Endothelial cell of hepatic sinusoid (primary cell): ENCODE measurements around the gene DEK.

ENCODE experiments used
- in situ Hi-C: cut with HindIII; loops from 2 replicates; pipeline ENCODE4 v1.10.0; 2017; ENCODE audit warnings: low sequenced_read_pairs

DEK gene

DNA sequence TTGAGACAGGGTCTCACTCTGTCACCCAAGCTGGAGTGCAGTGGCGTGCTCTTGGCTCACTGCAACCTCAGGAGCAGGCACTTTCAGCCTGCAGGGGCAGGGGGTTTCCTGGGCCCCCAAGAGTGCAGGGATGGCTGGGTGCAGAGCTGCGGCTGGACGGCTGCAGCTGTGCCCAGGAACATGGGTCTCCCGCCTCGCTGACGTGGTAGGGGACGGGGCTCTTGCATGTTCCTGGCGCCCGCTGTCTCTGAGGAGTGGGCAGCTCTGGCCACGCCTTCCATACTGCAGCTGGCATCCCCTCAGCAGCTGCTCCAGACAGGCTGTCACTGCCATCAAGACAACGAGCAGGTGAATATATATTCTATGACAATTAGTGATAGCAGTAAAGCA, 2.2 kb upstream of the DEK start:
- in situ Hi-C loops: no loop called here

DNA sequence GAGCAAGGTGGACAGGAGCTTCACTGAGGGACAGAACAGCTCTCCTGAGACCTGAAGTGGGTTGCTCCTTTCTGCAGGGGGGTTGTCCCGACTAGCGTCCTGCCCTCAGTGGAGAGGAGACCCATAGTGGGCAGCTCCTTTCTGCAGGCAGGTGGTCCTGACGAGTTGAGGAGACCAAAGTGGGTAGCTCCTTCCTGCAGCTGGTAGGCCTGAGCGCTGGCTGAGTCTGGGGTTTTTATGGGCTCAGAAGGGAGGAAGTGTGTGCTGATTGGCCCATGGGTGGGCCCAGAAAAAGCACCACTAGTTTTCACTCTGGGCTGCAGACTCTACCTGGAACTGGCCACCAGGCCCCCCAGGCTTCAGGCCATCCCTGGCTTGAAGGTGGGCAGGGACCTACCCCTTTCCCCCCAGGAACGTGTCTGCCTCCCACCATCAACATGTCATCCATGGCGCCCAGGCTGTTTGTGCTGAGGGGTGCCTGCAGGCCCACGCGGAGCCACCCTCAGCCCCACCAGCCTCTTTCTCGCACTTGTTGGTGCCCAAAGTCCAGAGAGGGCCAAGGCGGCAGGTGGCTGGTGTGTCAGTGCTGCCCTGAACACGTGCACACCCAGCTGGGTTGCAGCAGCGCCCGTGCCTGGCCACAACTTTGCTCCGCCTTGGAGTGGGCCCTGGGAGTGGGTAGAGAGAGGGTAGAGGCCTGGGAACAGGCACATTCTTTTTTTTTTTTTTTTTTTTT, 1.6 kb upstream of the DEK start:
- in situ Hi-C loops: no loop called here

DNA sequence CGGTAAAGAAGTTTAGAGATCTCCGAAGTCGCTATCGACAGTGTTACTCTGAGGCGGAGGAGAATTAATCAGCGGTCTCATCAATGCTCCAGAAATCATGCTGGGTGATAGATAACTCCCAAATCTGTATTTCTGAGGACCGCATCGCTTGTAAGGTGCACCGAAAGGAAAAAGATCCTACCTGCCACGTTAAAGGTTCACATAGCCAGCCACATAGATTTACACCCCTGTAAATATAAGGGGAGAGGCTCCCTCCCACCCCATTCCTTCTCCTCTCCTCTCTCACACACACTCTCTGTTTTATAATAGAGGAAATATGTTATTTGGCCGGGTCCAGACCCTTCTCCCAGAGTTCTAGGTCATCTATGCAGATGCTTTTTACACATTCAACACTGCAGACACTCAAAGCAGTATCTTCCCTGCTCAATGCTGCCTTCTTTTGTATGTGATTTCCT, 620 bp upstream of the DEK start:
- in situ Hi-C loops: no loop called here

DNA sequence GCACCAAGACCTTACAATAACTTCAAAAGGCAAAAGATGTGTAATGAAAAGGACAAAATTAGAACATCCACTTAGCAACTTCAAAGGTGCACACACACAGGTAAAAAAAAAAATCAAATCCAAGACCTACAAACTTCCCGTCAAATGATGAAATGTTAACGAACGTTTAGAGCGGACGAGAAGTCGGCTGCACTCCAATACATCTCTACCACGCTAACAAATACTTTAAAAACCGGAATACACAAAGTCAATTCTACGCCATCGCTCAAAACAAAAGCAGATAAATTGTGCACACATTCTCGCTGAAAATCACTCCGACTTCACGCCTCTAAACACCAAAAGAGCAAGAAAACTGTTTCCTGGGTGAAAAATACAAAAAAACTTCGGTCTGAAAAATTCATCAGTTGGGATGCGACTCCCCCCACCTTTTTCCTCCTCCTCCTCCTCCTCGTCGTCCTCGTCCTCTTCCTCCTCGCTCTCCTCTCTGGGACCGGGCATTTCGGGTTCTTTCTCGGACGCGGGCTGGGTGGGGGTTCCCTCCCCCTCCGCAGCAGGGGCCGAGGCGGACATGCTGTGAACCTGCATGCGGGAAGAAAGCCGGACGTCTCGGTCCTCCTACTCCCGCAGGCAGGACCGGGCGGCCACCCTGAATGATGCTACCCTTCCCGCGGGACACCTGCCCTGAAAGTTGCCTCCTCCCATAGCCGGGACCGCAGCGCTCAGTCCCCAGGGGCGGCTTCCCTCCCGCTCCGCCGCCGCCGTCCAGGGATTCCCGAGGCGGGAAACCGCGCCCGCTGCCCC, 712 bp downstream of the DEK start:
- in situ Hi-C loops: no loop called here

DNA sequence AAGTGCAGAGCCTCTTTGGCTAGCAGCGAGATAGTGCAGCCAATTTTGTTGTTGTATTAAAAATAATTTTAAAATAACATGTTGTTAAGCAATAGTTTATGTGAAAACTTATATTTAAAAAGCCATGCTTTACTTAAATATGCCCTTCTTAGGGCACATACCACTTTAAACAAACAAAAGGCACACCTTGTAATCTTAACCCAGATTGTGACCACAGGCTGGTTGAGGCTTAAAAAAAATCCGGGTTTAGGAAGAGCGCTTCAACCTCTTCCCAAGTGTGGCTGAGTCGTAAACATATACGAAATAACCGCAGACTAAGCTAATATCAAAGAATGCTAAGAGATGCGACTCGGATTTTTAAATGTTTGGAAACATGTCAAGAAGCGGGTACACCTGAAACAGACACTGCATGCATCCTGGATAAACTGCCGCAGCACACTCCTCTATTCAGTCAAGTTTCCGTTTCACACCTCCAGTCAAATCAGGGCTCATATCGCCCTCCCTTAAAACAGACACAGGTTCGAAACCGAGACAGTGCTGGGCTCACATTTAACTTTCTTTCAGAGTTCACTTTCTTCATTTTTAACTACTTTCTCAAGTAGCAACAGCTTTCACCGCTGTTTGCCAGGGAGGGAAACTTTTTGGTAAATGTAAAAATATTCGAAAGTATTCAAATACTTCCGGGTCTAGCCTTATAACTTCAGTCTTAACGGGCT, 1.5 kb downstream of the DEK start:
- in situ Hi-C loops: no loop called here

DNA sequence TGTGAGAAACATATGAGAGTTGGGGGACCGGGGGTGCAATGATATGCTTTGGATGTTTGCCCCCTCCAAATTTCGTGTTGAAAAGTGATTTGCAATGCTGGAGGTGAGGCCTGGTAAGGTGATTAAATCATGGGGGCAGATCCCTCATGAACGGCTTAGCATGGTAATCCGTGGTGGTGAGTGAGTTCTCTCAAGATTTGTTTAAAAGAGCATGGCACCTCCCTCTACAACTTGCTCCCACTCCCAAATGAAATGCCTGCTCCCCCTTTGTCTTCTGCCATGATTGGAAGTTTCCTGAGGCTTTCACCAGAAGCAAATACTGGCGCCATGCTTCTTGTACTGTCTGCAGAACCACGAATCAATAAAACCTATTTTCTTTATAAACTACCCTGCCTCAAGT, 2.5 kb downstream of the DEK start:
- in situ Hi-C loops: no loop called here

- in situ Hi-C loops: no loop called here
Observed at GRCh38 chr6:18260448-18261106, 3.8 kb downstream of the DEK start.

- in situ Hi-C loops: no loop called here
Observed at GRCh38 chr6:18259675-18260447, 4.5 kb downstream of the DEK start.

- in situ Hi-C loops: no loop called here
Observed at GRCh38 chr6:18254793-18255192, 9.5 kb downstream of the DEK start.

GRCh38 chr6:18253635-18254034, 10.7 kb downstream of the DEK start:
- in situ Hi-C loops: no loop called here

DNA sequence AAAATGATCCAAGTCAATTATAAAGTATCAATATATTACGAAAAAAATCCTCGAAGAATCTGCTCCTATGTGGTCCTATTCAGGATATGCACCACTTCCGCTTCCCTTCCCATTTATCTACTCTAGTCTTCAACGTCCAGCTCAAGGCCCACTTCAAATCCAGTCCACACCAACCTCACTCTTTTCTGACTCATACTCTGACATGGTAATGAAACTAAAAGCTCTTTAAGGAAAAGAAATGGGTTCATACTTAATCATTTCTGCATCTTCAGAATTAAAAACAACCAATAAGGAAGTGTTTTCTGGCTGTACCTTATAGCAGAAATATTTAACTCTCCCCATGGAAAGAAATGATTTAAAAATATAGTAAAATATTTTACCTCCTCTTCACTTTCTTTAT, 15.1 kb downstream of the DEK start:
- in situ Hi-C loops: no loop called here

GRCh38 chr6:18248698-18249097, 15.6 kb downstream of the DEK start:
- in situ Hi-C loops: no loop called here

GRCh38 chr6:18247002-18247401, 17.3 kb downstream of the DEK start:
- in situ Hi-C loops: no loop called here

GRCh38 chr6:18246205-18246604, 18.1 kb downstream of the DEK start:
- in situ Hi-C loops: no loop called here

DNA sequence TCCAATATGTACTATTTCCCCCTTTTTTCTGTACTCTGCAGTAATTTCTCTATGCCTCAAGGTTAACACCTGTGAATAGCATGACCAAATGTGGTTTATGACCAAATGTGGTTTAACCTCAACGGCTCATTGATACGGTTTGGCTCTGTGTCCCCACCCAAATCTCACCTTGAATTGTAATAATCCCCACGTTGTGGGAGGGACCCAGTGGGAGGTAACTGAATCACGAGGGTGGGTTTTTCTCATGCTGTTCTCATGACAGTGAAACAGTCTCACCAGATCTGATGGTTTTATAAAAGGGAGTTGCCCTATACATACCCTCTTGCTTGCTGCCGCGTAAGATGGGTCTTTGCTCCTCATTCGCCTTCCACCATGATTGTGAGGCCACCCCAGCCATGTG, 18.7 kb downstream of the DEK start:
- in situ Hi-C loops: no loop called here

DNA sequence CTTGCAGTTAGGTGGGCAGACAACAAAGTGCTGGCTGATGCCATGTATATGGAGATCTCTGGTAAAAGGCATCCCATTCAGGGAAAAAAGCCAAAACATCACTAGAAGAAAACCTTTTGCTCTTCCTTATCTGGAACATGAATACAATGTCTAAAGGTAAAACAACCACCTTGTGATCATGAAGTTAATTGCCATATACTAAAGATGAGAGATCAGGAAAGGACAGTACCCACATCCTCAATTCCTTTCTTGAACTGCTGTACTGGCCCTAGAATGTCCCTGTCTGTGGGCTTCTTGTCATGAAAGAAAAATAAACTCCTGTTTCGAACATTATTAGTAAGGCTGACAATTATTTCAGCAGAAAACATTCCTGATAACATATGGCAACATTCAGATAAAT, 19.3 kb downstream of the DEK start:
- in situ Hi-C loops: no loop called here

DNA sequence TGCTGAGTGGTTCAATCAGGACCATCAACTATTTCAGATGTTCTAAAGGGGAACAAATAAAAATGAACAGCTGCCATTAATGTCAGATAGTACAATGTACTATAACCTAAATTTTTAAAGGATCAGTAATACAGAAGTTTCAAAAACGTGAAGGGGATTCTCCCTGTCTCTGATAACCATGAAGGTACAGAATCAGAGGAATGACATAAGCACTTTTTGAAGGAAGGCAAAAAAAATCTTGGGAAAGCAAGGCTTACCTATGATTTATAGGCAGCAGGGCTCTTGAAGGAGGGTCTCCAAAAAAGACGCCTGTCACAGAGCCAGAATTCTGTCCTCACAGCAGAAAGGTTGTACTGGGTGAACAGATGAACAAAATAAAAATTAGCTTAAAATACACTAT, 20.1 kb downstream of the DEK start:
- in situ Hi-C loops: no loop called here

GRCh38 chr6:18243302-18243893, 20.9 kb downstream of the DEK start:
- in situ Hi-C loops: no loop called here

DNA sequence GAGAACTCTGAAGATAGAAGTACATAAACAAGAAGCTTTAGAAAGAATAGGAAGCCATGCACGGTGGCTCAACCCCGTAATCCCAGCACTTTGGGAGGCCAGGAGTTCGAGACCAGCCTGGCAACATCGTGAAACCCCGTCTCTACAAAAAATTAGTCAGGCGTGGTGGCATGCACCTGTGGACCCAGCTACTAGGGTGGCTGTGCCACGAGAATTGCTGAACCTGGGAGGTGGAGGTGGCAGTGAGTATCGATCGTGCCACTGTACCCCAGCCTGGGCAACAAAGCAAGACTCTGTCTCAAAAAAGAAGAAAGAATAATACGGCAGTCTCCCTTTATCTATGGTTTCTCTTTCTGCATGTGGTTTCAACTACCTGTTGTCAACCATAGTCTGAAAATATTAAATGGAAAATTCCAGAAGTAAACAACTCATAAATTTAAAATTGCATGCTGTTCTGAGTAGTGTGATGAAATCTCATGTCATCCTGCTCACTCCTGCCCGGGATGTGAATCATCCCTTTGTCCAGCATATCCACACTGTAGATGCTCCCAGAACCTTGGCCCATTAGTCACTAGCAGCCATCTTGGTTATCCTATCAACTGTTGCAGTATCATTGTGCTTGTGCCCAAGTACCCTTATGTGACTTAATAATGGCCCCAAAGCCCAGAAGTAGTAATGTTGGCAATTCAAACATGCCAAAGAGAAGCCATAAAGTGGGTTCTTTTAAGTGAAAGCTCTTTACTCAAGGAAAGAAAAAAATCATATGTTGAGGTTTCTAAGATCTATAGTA, 22.1 kb downstream of the DEK start:
- in situ Hi-C loops: no loop called here
